ENCODE measurements around the gene DARS1. TPM values are rescaled to one million over a fixed set of nuclear protein-coding genes. Genes with fewer than 3 reads are reported as not detected.

DARS1 gene
- total RNA-seq, 1 donor from 2014 or later = 63.1 TPM

DNA sequence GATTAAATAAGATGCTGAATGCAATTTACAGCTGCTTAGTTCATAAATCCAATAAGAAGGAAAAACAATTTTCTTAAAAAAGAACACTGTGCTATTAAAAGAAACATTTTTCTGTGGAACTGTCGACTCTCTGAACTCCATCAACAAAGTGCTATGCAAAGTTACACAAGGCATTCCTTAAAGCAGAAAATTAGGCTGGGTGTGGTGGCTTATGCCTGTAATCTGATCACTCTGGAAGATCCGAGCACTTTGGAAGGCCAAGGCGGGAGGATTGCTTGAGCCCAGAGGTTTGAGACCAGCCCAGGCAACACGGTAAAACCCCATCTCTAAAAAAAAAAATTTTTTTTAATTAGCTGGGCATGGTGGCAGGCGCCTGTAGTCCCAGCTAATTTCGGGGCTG is 122.2 kb downstream of the DARS1 start:
- no peak overlapping the region for H3K27ac ChIP-seq
- no peak for DNase-seq (ENCODE audit: extremely low spot score in 2 of 2)
- H3K4me3 ChIP-seq = no peak overlapping the region
- H3K9me3 ChIP-seq = no peaks in the 10 kb centered on the region
- H3K27me3 ChIP-seq = no peaks in the 10 kb centered on the region
- intact Hi-C loops (cut with DNase I) = no loop called here
- H3K4me1 ChIP-seq = no peaks in the 10 kb centered on the region
- no peak for TF ChIP-seq POLR2A (IDR thresholded peaks at IDR 0.05)
- TF ChIP-seq CTCF (IDR thresholded peaks at IDR 0.05) = no peak
- no peak for TF ChIP-seq POLR2AphosphoS5 (IDR thresholded peaks at IDR 0.05; ENCODE audit: insufficient read depth in 1 of 2, low read depth in 1 of 2)
- H3K36me3 ChIP-seq = peaks cover 0 to 50% of the 10 kb centered on the region in 2 donors

DNA sequence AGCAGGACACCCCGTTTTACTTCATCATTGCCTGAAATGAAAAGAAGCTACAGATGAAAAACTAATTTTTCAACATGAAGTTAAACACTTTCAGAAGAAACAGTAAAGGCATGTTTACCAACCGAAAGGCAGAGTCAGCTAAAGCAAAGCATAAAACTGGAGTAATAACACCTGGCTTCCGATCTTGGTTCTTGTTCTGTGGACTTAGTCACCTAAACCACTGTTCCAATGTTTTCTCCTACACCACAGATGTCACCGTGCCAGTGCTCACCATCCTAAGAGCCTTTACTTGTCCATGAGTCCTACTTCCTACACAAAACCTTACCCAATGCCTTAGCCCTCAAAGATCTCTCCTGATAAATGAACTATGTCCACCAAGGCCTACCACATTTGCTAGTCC is 122.7 kb downstream of the DARS1 start:
- H3K27me3 ChIP-seq = no peaks in the 10 kb centered on the region
- H3K4me1 ChIP-seq = no peaks in the 10 kb centered on the region
- H3K9me3 ChIP-seq = no peaks in the 10 kb centered on the region
- intact Hi-C loops (cut with DNase I) = no loop called here
- H3K36me3 ChIP-seq = peaks cover 0 to 50% of the 10 kb centered on the region in 2 donors
- H3K27ac ChIP-seq = no peak overlapping the region
- no peak for DNase-seq (ENCODE audit: extremely low spot score in 2 of 2)
- H3K4me3 ChIP-seq = no peak overlapping the region
- TF ChIP-seq POLR2A (IDR thresholded peaks at IDR 0.05) = no peak
- TF ChIP-seq POLR2AphosphoS5 (IDR thresholded peaks at IDR 0.05; ENCODE audit: insufficient read depth in 1 of 2, low read depth in 1 of 2) = no peak
- no peak for TF ChIP-seq CTCF (IDR thresholded peaks at IDR 0.05)

Other genes with a start within 250 kb of the DARS1 start
- gene UBXN4, start 243.8 kb downstream of the DARS1 start, total RNA-seq = 51.6 TPM
- not detected for gene LCT, start 148.4 kb downstream of the DARS1 start, total RNA-seq
- gene MCM6, start 109.2 kb downstream of the DARS1 start, total RNA-seq = 9.6 TPM
- 39.5 TPM for gene CXCR4, start 132.5 kb upstream of the DARS1 start, total RNA-seq

Measured in vagina (tissue), 2 donors.